ENCODE results near the gene ATP8A2.
"Not testable (repeated sequence)": the region's sequence is repeated elsewhere in the genome, so short reads cannot be mapped to it uniquely, and the experiment has no call there.

Gene ATP8A2

DNA sequence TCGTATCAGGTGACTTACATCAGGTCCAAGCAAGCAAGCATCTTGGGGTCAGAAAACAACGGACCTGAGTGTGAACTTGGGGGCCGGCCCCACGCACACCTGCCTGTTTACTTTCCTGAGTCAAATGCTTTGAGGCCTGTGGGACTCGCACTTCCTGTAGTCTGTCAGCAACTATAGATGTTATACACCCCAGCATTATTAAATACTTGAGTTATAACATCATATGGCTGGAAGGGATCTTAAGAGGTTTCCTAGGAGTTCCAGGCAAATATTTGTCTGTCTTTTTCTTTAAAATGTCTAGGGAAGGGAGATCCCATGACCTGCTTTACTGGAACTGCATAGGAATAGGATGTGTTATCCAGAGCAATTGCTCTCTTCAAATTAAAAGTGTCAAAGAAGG lies 399.4 kb downstream of the ATP8A2 start:
- ChIA-PET CTCF (no interaction called here), POLR2A (no interaction called here)
- TF ChIP-seq CTCF (IDR thresholded peaks at IDR 0.05; ENCODE audit: control extremely low read depth, extremely low read depth, low read depth, missing control alignments) = no peak
- no peak for DNase-seq (ENCODE audit: extremely low spot score)

DNA sequence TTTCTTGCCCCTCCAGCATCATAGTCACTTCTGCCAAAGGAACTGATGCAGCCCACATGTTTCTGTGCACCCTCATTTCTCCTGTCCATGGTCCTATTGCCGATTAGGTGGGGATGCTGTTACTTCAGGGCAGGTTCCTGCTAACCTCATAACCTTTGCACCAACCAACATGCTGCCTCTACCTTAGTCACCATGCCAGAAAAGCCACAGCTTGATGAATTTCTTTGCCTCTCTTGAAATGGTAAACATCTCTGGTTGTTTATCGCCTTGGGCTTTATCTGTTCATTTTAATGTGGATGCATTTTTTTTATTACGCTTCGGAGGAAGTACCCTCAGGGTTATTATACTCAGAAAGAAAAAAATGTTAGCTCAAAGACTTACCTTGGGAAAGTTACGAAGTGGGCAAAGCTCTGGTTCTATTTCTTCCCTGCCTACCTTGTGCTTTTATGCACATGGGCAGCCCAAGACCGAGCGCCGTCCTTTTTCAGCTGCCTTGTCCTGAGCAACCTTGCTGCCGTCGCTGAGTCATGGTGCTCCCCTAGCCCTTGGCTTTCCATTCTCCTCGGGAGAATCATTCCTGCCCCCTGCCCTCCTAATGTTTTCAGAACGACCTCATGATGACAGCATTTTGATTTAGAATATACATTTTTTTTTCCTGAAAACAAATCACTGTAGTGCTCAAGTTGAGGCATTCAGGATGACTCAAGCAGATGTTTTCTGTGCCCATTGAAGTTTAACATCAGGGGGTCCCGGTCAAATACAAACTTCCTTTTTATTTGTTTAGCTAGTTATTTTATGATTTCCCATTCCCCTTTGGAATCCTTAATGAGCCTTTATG lies 400.1 kb downstream of the ATP8A2 start:
- TF ChIP-seq CTCF (IDR thresholded peaks at IDR 0.05; ENCODE audit: control extremely low read depth, extremely low read depth, low read depth, missing control alignments) = no peak
- DNase-seq (ENCODE audit: extremely low spot score) = no peak
- CTCF ChIA-PET = no interaction called here
- POLR2A ChIA-PET = no interaction called here

- POLR2A ChIA-PET; CTCF ChIA-PET; DNase-seq (ENCODE audit: extremely low spot score): not testable (repeated sequence)
These were observed 400.8 kb downstream of the ATP8A2 start for GRCh38 chr13:25772534-25772933.

DNA sequence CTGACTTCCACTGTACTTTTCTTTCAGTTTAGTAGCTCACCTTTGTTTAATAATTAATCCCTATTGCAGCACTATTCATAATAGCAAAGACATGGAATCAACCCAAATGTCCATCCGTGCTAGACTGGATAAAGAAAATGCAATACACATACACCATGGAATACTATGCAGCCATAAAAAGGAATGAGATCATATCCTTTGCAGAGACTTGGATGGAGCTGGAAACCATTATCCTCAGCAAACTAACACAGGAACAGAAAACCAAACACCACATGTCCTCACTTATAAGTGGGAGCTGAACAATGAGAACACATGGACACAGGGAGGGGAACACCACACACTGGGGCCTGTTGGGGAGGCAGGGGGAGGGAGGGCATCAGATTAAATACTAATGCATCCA lies 402.3 kb downstream of the ATP8A2 start:
- CTCF ChIA-PET = interaction anchor here (1.4 kb wide), 1 partner anchor 21 kb away, joined by 6 read pairs; no protein-coding TSS in a partner anchor
- POLR2A ChIA-PET = not testable (repeated sequence)

GRCh38 chr13:25775275-25775674 lies 403.5 kb downstream of the ATP8A2 start:
- ChIA-PET CTCF (no interaction called here), POLR2A (no interaction called here)
- no peak for DNase-seq (ENCODE audit: extremely low spot score)
- TF ChIP-seq CTCF (IDR thresholded peaks at IDR 0.05; ENCODE audit: control extremely low read depth, extremely low read depth, low read depth, missing control alignments) = no peak

More for the DNA sequence above, 402.3 kb downstream of the ATP8A2 start:
- not testable (repeated sequence) for DNase-seq (ENCODE audit: extremely low spot score)

DNA sequence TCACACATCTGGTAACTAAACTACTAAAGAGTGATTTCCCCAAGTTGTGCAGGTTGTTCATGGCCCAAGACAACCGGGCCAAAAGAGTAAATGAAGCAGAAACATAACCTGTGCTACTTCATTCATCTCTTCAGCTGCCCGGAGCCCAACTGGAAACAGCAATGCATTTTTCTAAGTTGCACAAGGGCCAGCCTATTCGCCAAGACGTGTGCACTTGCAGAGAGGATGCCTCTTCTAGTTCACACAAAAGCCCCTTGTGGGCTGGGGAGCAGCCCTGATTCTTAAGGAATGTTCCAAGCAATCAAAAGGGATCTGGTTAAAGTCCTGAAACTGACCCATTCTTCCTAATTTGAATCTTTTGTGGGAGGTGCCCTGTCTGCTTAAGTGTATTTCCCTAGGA lies 404.2 kb downstream of the ATP8A2 start:
- TF ChIP-seq CTCF (IDR thresholded peaks at IDR 0.05; ENCODE audit: control extremely low read depth, extremely low read depth, low read depth, missing control alignments) = no peak
- ChIA-PET POLR2A (no interaction called here), CTCF (no interaction called here)
- DNase-seq (ENCODE audit: extremely low spot score) = no peak

GRCh38 chr13:25776722-25777121 lies 404.9 kb downstream of the ATP8A2 start:
- CTCF ChIA-PET = no interaction called here
- DNase-seq (ENCODE audit: extremely low spot score) = no peak
- no peak for TF ChIP-seq CTCF (IDR thresholded peaks at IDR 0.05; ENCODE audit: control extremely low read depth, extremely low read depth, low read depth, missing control alignments)
- POLR2A ChIA-PET = no interaction called here

- CTCF ChIA-PET = no interaction called here
- POLR2A ChIA-PET = no interaction called here
- no peak for TF ChIP-seq CTCF (IDR thresholded peaks at IDR 0.05; ENCODE audit: control extremely low read depth, extremely low read depth, low read depth, missing control alignments)
- DNase-seq (ENCODE audit: extremely low spot score) = no peak
These were observed 405.7 kb downstream of the ATP8A2 start for GRCh38 chr13:25777509-25777908.
